Measurements from ENCODE around the gene NOS1. TPM values are rescaled to one million over a fixed set of nuclear protein-coding genes. Genes with fewer than 3 reads are reported as not detected.

NOS1 gene
- total and polyA plus RNA-seq, 2 of the 8 experiments (the other 6 are each of a cell fraction or from before 2014, with no cell fraction given): 1.5 to 2.0 TPM

GRCh38 chr12:117362391-117362790, 965 bp upstream of the NOS1 start:
- peaks cover 12% of the 10 kb centered on the region for H3K23me2 ChIP-seq (ENCODE audit: low read depth, low read length)
- no peak overlapping the region for H4K5ac ChIP-seq (ENCODE audit: insufficient read length, low read depth, low read length)
- peaks cover 0 to 3% (median 2%) of the 10 kb centered on the region in 4 experiments; a peak in 5 of 7 replicates for H3K4me1 ChIP-seq (replicated peaks in 1 of 4; ENCODE audit: control insufficient read depth in 3 of 4, insufficient read depth in 4 of 4, low read length in 3 of 4)
- H2BK15ac ChIP-seq (ENCODE audit: low read length): no peak overlapping the region
- peaks cover 0 to 3% of the 10 kb centered on the region in 2 experiments for H4K20me1 ChIP-seq (replicated peaks in 1 of 2; ENCODE audit: control insufficient read depth in 1 of 2, insufficient read depth in 2 of 2, low read length in 2 of 2)
- H2BK120ac ChIP-seq (replicated peaks; ENCODE audit: low read depth, low read length): no peak overlapping the region
- H3K9me3 ChIP-seq (ENCODE audit: insufficient read depth in 2 of 2, low read depth in 1 of 2, low read length in 1 of 2): no peaks in the 10 kb centered on the region
- no peak overlapping the region for H3K9ac ChIP-seq (replicated peaks in 1 of 4; ENCODE audit: extremely low read depth in 1 of 4, low read depth in 3 of 4, low read length in 3 of 4)
- no peak overlapping the region for H3K56ac ChIP-seq (replicated peaks; ENCODE audit: insufficient read length, low read depth, low read length)
- H4K91ac ChIP-seq (replicated peaks; ENCODE audit: insufficient read length, low read length): no peak overlapping the region
- H3K27ac ChIP-seq (ENCODE audit: low read depth, low read length): no peak overlapping the region
- 0 out of 2 replicates have a peak overlapping the region, but pooled peaks have one; percentile 28 for H2AK5ac ChIP-seq (ENCODE audit: low read depth, low read length)
- no peak overlapping the region for H3K23ac ChIP-seq (ENCODE audit: insufficient read length)
- no peak overlapping the region for H3K4me3 ChIP-seq (ENCODE audit: extremely low read depth in 1 of 4, insufficient read depth in 2 of 4, low read depth in 3 of 4, low read length in 4 of 4)
- no peak for FAIRE-seq
- CTCF ChIA-PET (ENCODE audit: partially characterized antibody): interaction anchor here (0.5 to 1.2 kb wide), 9 partner anchors 9 to 475 kb away, joined by 3 to 5 read pairs (median 3); no protein-coding TSS in a partner anchor
- POLR2A ChIA-PET (ENCODE audit: partially characterized antibody): no interaction called here
- H3K79me1 ChIP-seq (ENCODE audit: low read depth, low read length): no peaks in the 10 kb centered on the region
- H3K14ac ChIP-seq (ENCODE audit: insufficient read length): no peak overlapping the region
- no peak overlapping the region for H2AFZ ChIP-seq (ENCODE audit: low read length)
- H2BK20ac ChIP-seq (ENCODE audit: low read length): no peak overlapping the region
- H2BK12ac ChIP-seq (ENCODE audit: low read depth, low read length): no peak overlapping the region
- no peaks in the 10 kb centered on the region for H3K36me3 ChIP-seq (ENCODE audit: control insufficient read depth in 2 of 4, insufficient read depth in 4 of 4, low read length in 3 of 4)
- H3K4ac ChIP-seq (replicated peaks; ENCODE audit: insufficient read length, low read depth, low read length): no peak overlapping the region
- no peak overlapping the region for H2BK5ac ChIP-seq (ENCODE audit: low read depth, low read length)
- WGBS, 2 experiments (ENCODE audit: extremely low coverage in 1 of 2, insufficient coverage in 1 of 2, insufficient read length in 1 of 2, insufficient replicate concordance in 2 of 2, low coverage in 1 of 2, low lambda C conversion rate in 2 of 2, missing lambda C conversion rate in 1 of 2): 90% methylated on average over 11 of the region's 12 CpGs; no CpG with 5 or more reads in 1 of the 2 experiments
- H3K4me2 ChIP-seq (ENCODE audit: insufficient read depth in 1 of 2, low read depth in 2 of 2, low read length in 2 of 2): no peak overlapping the region; a peak in 1 of 4 replicates
- peaks cover 27 to 73% (median 58%) of the 10 kb centered on the region in 4 experiments for H3K27me3 ChIP-seq (replicated peaks in 1 of 4; ENCODE audit: control insufficient read depth in 3 of 4, extremely low read depth in 1 of 4, insufficient read depth in 3 of 4, low read length in 3 of 4)
- no peak overlapping the region for H3K18ac ChIP-seq (ENCODE audit: extremely low read depth, low read length)
- H3K79me2 ChIP-seq (ENCODE audit: control insufficient read depth in 1 of 2, insufficient read depth in 2 of 2, low read length in 2 of 2): no peaks in the 10 kb centered on the region
- no peak for DNase-seq (ENCODE audit: low read depth in 1 of 2, low spot score in 2 of 2)
- H4K8ac ChIP-seq (ENCODE audit: extremely low read depth, insufficient read depth, low read length): no peak overlapping the region; the same call in 1 of the 2 replicates
- TF ChIP-seq RBBP5 (IDR thresholded peaks at IDR 0.05; ENCODE audit: borderline replicate concordance, low read depth, low read length) (no peak), TAF1 (IDR thresholded peaks at IDR 0.05; ENCODE audit: low read depth, low read length) (no peak), RAD21 (IDR thresholded peaks at IDR 0.05 in 1 of 2, conservative IDR thresholded peaks at IDR 0.05 in 1 of 2; ENCODE audit: low read depth in 2 of 2, low read length in 2 of 2) (no peak), SP4 (IDR thresholded peaks at IDR 0.05; ENCODE audit: low read length) (no peak), RXRA (IDR thresholded peaks at IDR 0.05; ENCODE audit: insufficient read depth, low read depth, low read length) (no peak), TCF12 (IDR thresholded peaks at IDR 0.05; ENCODE audit: low read depth, low read length) (no peak), SRF (IDR thresholded peaks at IDR 0.05; ENCODE audit: low read depth, low read length) (no peak), CREB1 (IDR thresholded peaks at IDR 0.05) (no peak)

Data from H1 (cell line).